Neural progenitor cell (in vitro differentiated cells): ENCODE measurements around the gene SUDS3.

Source experiments
- CTCF ChIP-seq: fragments of 200-600 bp; sonication (generic); IDR thresholded peaks from 2 replicates; pipeline ENCODE4 v1.5.1; 2017; ENCODE audit warnings: antibody characterized with exemption, mild to moderate bottlenecking
- EZH2 ChIP-seq: fragments of 200-600 bp; sonication (generic); IDR thresholded peaks from 2 replicates; pipeline ENCODE4 v1.6.1; 2017; ENCODE audit warnings: antibody characterized with exemption, mild to moderate bottlenecking, moderate library complexity
- EZH2phosphoT487 ChIP-seq: fragments of 200-600 bp; sonication (generic); IDR thresholded peaks from 2 replicates; pipeline ENCODE4 v1.6.1; 2017; ENCODE audit warnings: antibody characterized with exemption

GRCh38 chr12:118336123-118336522 is 40.2 kb upstream of the SUDS3 start:
- TF ChIP-seq CTCF (no peak), EZH2phosphoT487 (no peak), EZH2 (no peak)
